ENCODE results near the gene HS3ST4. TPM values are rescaled to one million over a fixed set of nuclear protein-coding genes. Genes with fewer than 3 reads are reported as not detected.
"Not testable (repeated sequence)": the region's sequence is repeated elsewhere in the genome, so short reads cannot be mapped to it uniquely, and the experiment has no call there.

The HS3ST4 gene
- polyA plus RNA-seq, 3 donors = 0.41 to 0.56 (median 0.52) TPM

DNA sequence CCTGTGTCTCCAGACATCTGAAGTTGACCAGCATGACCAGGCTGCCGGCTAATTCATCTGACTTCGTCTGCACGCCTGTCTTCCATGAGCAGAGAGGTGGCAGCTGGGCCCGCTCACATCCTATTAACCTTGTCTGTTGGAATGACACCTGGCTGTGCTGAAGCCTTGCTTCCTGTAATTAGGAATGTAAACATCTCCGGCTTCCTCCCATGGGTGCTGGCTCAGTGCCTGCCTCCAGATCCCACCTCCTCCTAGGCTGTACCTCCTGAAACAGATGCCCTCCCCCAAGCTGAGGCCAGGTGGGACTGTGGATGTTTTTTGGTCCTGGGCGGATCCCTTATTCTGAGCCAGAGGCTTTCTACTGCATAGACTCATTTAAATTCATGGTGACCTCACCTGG lies 296.3 kb downstream of the HS3ST4 start:
- peak; percentile 33 for DNase-seq

DNA sequence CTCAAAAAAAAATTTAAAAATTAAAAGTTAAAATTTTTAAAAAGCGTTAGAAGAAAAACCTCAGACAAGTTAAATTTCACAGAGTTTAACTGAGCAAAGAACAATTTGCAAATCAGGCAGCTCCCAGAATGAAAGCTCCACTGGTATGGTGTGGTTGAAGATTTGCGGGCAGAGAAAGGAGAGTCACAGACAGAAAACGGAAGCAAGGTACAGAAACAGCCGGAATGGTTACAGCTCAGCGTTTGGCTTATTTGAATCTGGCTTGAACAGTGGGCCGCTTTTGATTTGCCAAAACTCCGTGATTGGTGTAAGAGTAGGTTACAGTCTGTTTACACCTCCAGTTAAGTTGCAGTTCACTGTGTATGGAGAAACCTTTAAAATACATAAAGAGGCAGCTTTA lies 297.1 kb downstream of the HS3ST4 start:
- no peak for DNase-seq

DNA sequence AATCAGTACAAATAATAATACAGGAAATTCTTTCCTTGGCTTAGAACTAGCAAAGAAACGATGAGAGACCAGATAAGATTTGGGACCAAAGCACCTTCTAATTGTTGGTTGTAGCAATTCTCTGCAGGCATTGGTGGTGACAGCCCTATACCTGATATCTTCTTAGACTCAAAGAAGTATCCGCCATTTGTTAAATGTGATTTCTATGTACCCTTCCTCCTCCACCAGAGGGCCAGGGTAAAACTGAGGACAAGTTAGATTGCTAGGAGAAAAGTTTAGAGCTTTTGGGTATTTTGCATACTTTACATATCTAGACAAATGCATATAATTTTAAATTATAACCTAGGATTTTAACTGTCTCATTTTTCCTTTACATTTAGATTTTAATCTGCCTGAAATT lies 304.3 kb downstream of the HS3ST4 start:
- no peak for DNase-seq

DNA sequence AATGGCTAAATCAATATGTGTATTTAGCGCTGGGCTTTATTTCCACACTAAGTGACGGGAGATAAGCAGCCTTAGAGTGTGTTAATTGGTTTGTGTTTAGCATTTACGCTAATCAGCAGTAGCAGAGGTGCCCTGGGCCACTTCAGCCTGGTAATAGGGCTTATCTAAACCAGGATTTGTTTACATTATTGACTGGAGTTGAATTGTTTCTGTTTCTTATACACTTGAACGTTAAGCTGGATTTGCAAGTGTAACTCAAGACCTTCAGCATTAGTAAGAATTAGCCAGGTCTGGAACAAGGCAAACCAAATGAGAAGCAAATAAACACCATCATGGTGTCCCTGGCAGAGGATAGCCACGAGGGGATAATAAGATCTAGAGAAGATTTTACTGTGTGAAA lies 313.6 kb downstream of the HS3ST4 start:
- DNase-seq = no peak

GRCh38 chr16:26012376-26012775 lies 320.6 kb downstream of the HS3ST4 start:
- no peak for DNase-seq

DNA sequence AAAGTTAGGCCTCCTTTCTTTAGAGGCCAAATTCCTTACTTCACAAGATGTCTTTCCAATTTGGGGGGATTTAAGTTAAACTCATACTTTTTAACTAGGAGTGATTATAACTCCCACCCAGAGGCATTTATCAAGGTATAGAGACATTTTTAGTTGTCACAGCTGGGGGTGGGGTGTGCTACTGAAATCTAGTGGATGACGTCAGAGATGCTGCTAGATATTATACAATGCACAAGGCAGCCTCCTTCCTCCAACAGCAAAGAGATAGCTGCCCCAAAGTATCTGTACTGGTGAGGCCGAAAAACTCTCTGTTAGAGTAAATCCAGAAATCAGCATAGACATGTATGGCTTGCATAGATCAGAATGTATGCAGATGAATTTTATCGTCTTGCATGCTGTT lies 324.0 kb downstream of the HS3ST4 start:
- no peak for DNase-seq

DNA sequence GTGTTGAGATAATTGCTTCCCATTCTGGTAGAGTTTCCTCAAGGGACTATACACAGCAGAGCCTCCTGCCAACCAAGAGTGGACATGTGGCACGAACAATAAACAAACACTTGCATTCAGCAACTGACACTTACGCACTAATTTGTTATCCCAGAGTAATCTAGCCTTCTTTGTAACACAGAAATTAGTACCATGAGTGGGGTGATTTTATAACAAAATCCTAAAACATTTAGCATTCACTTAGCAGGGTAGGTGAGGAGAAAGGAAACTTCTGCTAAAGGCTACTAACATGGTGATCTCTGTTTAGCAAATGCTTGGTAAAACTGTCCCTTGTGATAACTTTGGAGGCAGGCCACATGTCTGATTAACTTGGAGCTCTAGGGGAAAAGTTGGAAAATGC lies 325.2 kb downstream of the HS3ST4 start:
- no peak for DNase-seq

DNA sequence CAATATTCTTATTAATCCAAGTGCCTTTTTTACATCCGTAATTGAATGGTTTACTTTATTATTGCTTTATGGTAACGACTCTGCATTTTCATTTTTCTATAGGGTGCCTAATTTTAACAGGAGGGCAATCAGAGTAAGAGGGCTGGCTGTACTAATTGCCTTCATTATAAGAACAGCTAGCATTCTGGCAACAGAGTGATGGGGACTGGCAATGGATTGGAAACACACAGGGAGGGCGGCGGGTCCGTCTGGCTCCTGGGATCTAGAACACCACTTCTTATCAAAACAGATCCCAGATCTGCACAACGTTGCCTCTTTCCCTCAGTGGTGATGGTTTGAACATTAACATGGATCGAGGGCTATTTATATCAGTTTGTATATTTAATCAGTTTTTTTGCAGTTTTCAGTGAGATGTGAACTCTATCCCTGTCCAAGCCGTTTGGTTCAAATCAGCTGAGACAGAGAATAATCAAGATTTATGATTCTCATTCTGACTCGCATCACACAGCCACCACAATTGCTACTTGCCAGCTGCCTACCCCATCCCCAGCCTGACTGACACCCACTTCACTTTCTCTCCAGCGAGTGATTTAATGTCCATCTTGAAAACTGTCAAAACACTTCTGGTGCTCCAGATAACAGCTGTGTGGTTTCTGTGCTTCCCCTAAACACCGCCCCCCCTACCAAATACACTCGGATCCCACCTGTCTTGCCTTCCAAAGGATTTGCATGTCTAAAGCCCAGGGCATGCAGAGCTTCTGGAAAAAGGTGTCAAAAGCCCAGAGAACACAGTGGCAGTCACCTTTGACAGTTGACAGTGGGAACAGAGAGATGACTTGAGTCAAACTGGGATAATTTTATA lies 327.9 kb downstream of the HS3ST4 start:
- DNase-seq = no peak

GRCh38 chr16:26026709-26027450 lies 335.1 kb downstream of the HS3ST4 start:
- no peak for DNase-seq

DNA sequence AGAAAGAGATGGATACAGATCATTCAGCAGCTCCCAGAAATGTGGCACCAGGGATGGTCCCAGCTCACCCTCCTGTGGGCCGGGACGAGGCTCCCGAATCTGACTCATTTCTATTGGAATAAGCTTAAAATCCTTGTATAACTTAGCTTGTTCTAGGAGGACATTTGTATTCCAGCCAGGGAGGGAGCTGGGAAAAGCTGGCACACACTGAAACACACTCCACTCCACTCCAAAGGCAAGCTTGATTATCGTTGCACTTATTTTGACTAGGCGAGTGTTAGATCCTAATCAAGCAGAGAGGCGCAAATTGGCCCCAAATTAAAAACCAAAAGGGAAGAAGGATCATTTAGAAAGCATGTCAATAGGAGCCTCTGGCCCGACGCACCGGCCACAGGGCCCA lies 339.5 kb downstream of the HS3ST4 start:
- DNase-seq = no peak

DNA sequence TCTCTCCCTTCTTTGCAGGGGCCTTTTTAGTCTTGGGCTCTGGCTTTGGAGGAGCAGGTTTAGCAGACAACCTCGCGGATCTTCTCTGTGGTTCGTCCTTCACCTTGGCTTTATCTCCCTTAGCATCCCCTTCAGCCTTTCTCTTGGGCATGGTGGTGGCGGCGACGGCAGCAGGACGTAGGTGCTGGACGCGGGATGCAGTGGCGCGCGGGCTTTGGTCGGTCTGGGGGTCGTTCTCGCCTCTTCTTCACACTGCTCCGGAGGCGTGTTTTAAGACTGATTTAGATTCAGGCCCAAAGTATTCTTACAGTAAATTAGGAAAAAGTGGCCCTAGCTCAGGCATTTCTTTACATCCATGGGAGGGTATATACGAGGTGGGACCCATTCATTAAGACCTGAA lies 340.9 kb downstream of the HS3ST4 start:
- not testable (repeated sequence) for DNase-seq

DNA sequence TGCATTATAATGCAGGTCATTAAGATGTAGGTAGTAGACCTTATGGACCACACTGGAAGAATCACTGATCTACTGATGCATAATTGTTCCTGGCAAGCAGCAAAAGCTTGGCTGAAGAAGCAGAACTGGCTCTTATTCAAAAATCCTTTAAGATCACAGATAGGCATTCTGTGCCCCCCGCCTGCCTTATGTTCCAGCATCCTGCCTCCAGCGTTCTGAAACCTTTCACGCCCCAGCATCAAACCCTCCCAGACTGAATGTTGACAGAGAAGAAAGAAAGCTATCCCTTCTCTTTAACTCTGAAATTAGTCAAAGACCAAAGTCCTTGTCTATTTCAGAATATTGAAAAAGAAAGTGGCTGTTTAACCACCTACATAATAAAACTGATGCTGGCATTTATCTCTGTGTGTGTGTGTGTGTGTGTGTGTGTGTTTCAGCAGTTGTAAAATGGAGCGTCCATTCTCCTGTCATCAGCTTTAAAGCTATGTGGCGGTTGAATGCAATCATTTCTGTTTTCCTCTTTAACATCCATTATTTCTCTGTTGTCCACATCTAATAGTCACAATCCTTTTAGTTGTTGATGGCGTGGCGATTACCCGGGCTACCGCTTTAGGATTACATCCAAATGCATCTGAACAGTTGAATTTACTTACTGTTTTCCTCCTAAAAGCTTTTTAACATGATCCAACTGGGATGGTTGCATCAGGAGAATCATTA lies 350.4 kb downstream of the HS3ST4 start:
- DNase-seq = no peak

DNA sequence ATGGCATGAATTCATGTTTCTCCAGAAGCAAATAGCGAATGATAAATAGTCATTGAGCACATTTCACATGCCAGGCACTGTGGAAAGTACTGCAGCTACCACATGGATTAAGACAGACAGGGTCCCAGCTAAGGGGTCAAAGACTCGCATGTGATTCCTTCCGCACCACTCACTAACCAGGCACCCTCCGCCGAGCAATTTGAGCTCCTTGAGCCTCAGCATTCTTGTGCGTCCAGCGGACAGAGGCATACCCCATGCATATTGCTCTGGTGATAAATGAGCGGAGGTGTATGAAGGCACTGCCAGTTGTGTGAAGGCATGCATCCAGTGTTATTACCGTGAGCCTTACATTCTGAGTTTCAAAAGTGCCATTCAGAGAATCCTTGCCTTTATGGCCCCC lies 358.7 kb downstream of the HS3ST4 start:
- no peak for DNase-seq

DNA sequence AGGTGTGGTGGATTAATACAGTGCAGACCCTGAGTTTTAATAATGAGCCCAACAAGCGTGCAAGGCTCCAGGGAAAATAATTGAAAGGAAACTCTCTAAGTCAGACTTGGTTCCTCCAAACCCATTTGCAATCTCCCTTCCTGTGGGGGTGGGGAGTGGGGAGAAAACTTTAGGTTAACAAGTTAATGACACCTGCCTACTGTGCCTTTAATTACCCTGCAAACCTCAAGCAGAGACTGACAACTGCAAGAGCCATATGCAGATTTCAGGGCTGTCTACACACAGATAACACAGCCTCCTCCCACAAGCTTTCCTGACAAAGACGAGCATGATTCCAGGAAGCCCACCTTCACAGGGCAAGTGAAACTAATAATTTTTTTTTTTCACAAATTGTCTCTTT lies 359.3 kb downstream of the HS3ST4 start:
- DNase-seq = no peak

GRCh38 chr16:26053889-26054288 lies 362.1 kb downstream of the HS3ST4 start:
- DNase-seq = no peak

- DNase-seq = no peak
Measured at GRCh38 chr16:26058326-26058725, 366.6 kb downstream of the HS3ST4 start.

DNA sequence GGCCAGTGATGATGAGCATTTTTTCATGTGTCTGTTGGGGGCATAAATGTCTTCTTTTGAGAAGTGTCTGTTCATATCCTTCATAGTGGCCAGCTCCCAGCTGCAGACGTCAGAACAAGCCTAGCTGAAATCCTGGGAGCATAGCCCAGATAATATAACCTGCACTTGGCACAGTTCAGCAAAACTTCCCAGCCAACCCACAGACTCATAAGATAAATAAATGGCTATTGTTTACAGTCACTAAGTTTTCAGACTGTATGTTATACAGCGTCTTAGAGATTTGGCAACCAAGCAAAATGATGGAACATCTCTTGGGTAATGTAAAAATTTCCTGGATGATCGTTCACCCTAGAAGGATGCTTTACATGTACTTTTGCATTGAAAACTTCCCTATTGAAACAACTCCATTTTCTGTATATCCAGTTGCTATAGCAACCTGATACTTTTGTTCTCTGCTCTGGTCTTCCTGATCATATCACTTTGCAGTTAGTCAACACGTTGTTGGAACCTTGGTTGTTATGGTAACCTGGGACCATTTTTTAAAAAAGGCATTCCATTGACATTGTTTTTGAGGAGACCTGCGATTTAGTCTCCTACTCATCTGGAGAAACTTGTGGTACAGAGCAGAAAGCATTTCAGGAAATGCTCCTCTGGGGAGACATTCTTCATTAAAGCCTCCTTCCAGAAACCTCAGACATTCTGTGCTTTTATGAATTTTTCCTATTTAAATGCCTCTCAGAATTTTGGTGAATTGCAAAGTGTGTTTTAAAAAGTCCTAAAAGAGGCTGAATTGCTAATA lies 378.7 kb downstream of the HS3ST4 start:
- no peak for DNase-seq

- DNase-seq = no peak
Measured at GRCh38 chr16:26071101-26071866, 379.5 kb downstream of the HS3ST4 start.

- DNase-seq = no peak
Measured at GRCh38 chr16:26078716-26079355, 387.1 kb downstream of the HS3ST4 start.

DNA sequence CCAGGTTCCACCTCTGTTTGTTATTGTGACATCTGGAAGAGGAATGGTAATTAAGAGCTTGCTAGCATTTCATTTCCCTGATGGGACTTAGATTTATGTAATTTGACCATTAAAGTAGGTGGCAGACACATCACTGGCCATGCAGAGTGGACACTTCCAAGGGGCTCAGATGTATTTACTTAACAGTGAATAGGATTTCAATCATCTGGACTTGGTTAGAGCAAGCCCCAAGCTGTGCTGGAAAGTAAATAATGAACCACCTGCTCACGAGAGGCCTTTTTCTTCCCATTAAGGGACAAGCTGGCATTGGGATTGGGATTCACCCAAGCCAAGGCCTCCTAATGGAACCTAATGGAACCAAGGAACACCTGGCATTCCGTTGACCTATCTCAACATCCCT lies 395.3 kb downstream of the HS3ST4 start:
- DNase-seq = no peak

DNA sequence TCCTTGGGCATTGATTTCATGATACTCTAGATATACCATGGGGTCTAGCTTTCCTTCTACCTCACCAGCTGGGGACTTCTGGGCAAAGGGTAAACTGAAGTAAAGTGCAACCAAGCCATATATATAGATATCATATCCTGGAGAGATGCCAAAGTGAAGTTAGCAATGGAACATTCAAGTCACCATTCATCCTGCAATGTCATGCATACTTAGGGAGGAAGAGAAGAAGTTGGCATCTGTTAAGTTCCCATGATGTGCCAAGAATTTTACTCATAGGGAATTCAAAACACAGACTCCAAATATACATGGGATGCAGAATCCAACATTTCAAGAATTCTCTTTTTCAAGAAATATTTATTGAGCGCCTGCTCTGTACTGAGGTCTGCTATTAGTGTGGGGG lies 399.8 kb downstream of the HS3ST4 start:
- DNase-seq = no peak
